GM12878 (cell line): ENCODE data around the gene LMF2. TPM values are rescaled to one million over a fixed set of nuclear protein-coding genes. Genes with fewer than 3 reads are reported as not detected.

ENCODE experiments used
- ATAC-seq: fragments of 200-7000 bp; cut with Tn5 transposase; 3 replicates; pipeline ENCODE4 v1.9.1; 2020; ENCODE audit warnings: mild to moderate bottlenecking, moderate library complexity
- BruUV-seq: library from RNA; stranded (reverse); fragments of 400-500 nt; replicated peaks from 2 replicates; lab custom pipeline; 2021; lab: Mats Ljungman, UMichigan
- CTCF ChIA-PET: fragments of 300-600 bp; sonication (Branson Sonifier 250); formaldehyde crosslinking; extraction: SDS; loops from one replicate; lab custom pipeline; 2021; ENCODE audit warnings: inconsistent platforms; lab: Yijun Ruan, JAX
- POLR2A ChIA-PET: fragments of 350-600 bp; formaldehyde crosslinking; extraction: SDS; loops from one replicate; lab custom pipeline; 2021; ENCODE audit warnings: inconsistent platforms; lab: Charles Lee
- RAD21 ChIA-PET: fragments of 300-600 bp; sonication (Branson Sonifier 250); formaldehyde crosslinking; loops from one replicate; lab custom pipeline; 2023; ENCODE audit warnings: antibody characterized with exemption; ENCODE audit not compliant: unreplicated experiment; lab: Charles Lee
- SMC1A ChIA-PET: fragments of 300-600 bp; sonication (Branson Sonifier 250); formaldehyde crosslinking; loops from one replicate; lab custom pipeline; 2023; ENCODE audit not compliant: unreplicated experiment, uncharacterized antibody; lab: Charles Lee
- DNase-seq: peaks from one replicate; pipeline ENCODE4 v3.0.0-alpha.2; 2011; ENCODE audit warnings: low read depth, low spot score
- FAIRE-seq: peaks from 3 replicates; lab custom pipeline; 2011; peaks lifted over from hg19 to GRCh38; lab: Jason Lieb, UNC
- H2AFZ ChIP-seq: 2 replicates; pipeline ENCODE4 v1.6.0; 2011; ENCODE audit warnings: low read depth, low read length, control low read depth; ENCODE audit not compliant: control insufficient read depth
- H3K27ac ChIP-seq: 2 replicates; pipeline ENCODE4 v1.5.1; 2011; ENCODE audit warnings: control low read depth; ENCODE audit not compliant: control insufficient read depth, insufficient read depth
- H3K27me3 ChIP-seq, 2 experiments: replicated peaks in 1 of 2; 2 replicates each; pipeline versions ENCODE4 v1.6.0 to v1.6.1; 2011; ENCODE audit warnings: low read length in 1 of 2; ENCODE audit not compliant: control insufficient read depth in 2 of 2, insufficient read depth in 2 of 2
- H3K36me3 ChIP-seq, 2 experiments: 2 replicates each; pipeline ENCODE4 v1.5.1; 2011; ENCODE audit warnings: low read length in 1 of 2; ENCODE audit not compliant: control insufficient read depth in 2 of 2, insufficient read depth in 2 of 2
- H3K4me1 ChIP-seq: 2 replicates; pipeline ENCODE4 v1.6.1; 2011; ENCODE audit warnings: mild to moderate bottlenecking, low read length, moderate library complexity, mixed read lengths; ENCODE audit not compliant: control insufficient read depth, insufficient read depth
- H3K4me2 ChIP-seq: 2 replicates; pipeline ENCODE4 v1.6.0; 2011; ENCODE audit warnings: control low read depth; ENCODE audit not compliant: control insufficient read depth, insufficient read depth
- H3K4me3 ChIP-seq: fragments of 200-600 bp; sonication (generic); 2 replicates; pipeline ENCODE4 v1.5.1; 2016
- H3K79me2 ChIP-seq: 2 replicates; pipeline ENCODE4 v1.6.0; 2011; ENCODE audit warnings: low read length; ENCODE audit not compliant: control insufficient read depth, insufficient read depth
- H3K9ac ChIP-seq: 2 replicates; pipeline ENCODE4 v1.8.0; 2011; ENCODE audit warnings: low read length, control low read depth, mixed read lengths; ENCODE audit not compliant: control insufficient read depth, insufficient read depth
- H3K9me3 ChIP-seq: replicated peaks from 3 replicates; pipeline ENCODE4 v1.5.1; 2011; ENCODE audit warnings: mild to moderate bottlenecking, low read length; ENCODE audit not compliant: control insufficient read depth, insufficient read depth
- H4K20me1 ChIP-seq: 2 replicates; pipeline ENCODE4 v1.6.0; 2011; ENCODE audit not compliant: control insufficient read depth, insufficient read depth
- GATAD2B ChIP-seq: fragments of 450-650 bp; conservative IDR thresholded peaks from 2 replicates; pipeline ENCODE4 v1.6.1; 2017; ENCODE audit warnings: low read depth, mild to moderate bottlenecking, moderate library complexity
- MTA2 ChIP-seq: fragments of 450-650 bp; IDR thresholded peaks from 2 replicates; pipeline ENCODE4 v1.6.1; 2016; ENCODE audit warnings: low read depth, mild to moderate bottlenecking, moderate library complexity
- MYB ChIP-seq: fragments of 150-350 bp; IDR thresholded peaks from 2 replicates; pipeline ENCODE4 v1.6.1; 2014; ENCODE audit warnings: mild to moderate bottlenecking, low read depth, low read length, borderline replicate concordance
- NFXL1 ChIP-seq: fragments of 450-650 bp; IDR thresholded peaks from 2 replicates; pipeline ENCODE4 v1.6.1; 2017; ENCODE audit warnings: antibody characterized with exemption, mild to moderate bottlenecking, borderline replicate concordance
- NR2C1 ChIP-seq: fragments of 450-650 bp; IDR thresholded peaks from 2 replicates; pipeline ENCODE4 v1.6.1; 2017; ENCODE audit warnings: antibody characterized with exemption, mild to moderate bottlenecking, moderate library complexity
- NRF1 ChIP-seq: conservative IDR thresholded peaks from 2 replicates; pipeline ENCODE4 v1.6.1; 2011; ENCODE audit warnings: mild to moderate bottlenecking, low read depth, low read length, improper control_type of control experiment
- PML ChIP-seq: IDR thresholded peaks from 2 replicates; pipeline ENCODE4 v1.6.1; 2012; ENCODE audit warnings: low read length, inconsistent platforms
- POU2F2 ChIP-seq: IDR thresholded peaks from 3 replicates; pipeline ENCODE4 v1.6.1; 2011; ENCODE audit warnings: low read depth, mild to moderate bottlenecking, low read length, borderline replicate concordance
- SMC3 ChIP-seq: IDR thresholded peaks from 2 replicates; pipeline ENCODE4 v1.6.1; 2011; ENCODE audit warnings: low read length, improper control_type of control experiment, borderline replicate concordance
- ZNF217 ChIP-seq: fragments of 450-650 bp; IDR thresholded peaks from 2 replicates; pipeline ENCODE4 v1.6.1; 2017; ENCODE audit warnings: antibody characterized with exemption, mild to moderate bottlenecking
- WGBS: methylation state at CpG from one replicate; pipeline ENCODE4 v1.1.6; 2016; ENCODE audit warnings: low lambda C conversion rate; ENCODE audit not compliant: insufficient replicate concordance, insufficient coverage; ENCODE audit errors: missing lambda C conversion rate; 5-methylcytosine and 5-hydroxymethylcytosine counted together
- in situ Hi-C: fragments of 300-500 bp; cut with MboI; formaldehyde crosslinking; loops from 9 replicates; pipeline ENCODE4 v1.14.3; 2018; ENCODE audit warnings: mixed read lengths
- intact Hi-C: fragments of 100-400 bp; cut with micrococcal nuclease; formaldehyde crosslinking; loops from one replicate; pipeline ENCODE4 v1.14.2; 2022; ENCODE audit not compliant: unreplicated experiment
- polyA plus RNA-seq, 11 experiments: library from polyadenylated mRNA; depleted of rRNA in 4 of 11; unstranded in 6 of 11; stranded (reverse) in 5 of 11; fragments of >200 nt; fragmentation: Nextera tagmentation in 4 of 11; fragmentation: Illumina TruSeq in 1 of 11; extraction: Ambion mirVana in 4 of 11; extraction: Trizol in 1 of 11; gene quantifications; 1 replicate in 1 of 11; 2 replicates in 10 of 11; pipeline versions ENCODE4 v1.2.1 to v1.2.3, GENCODE V29; 2011 to 2016; ENCODE audit warnings: inconsistent platforms in 2 of 11, missing spikeins in 2 of 11, low read depth in 1 of 11
- total RNA-seq, 4 experiments: library from RNA; depleted of rRNA in 3 of 4; stranded (reverse); fragments of >200 nt in 3 of 4; fragmentation: Illumina TruSeq in 1 of 4; extraction: Trizol in 1 of 4; gene quantifications; 2 replicates each; pipeline versions ENCODE4 v1.2.1 to v1.2.3, GENCODE V29; 2013 to 2021
- TF ChIP-seq, protein P1 (sequence below): IDR thresholded peaks from 2 replicates; pipeline ENCODE4 v1.6.1; 2012; ENCODE audit warnings: low read depth, low read length, improper control_type of control experiment
- TF ChIP-seq, protein P2 (sequence below): IDR thresholded peaks from 2 replicates; pipeline ENCODE4 v1.6.1; 2011; ENCODE audit warnings: mild to moderate bottlenecking, low read depth, low read length, moderate library complexity; ENCODE audit not compliant: insufficient replicate concordance

The LMF2 gene
- total and polyA plus RNA-seq, 10 of the 15 experiments (the other 5 are each of a cell fraction or from before 2014, with no cell fraction given), result 0.08 to 57.5 (median 21.2) TPM

DNA sequence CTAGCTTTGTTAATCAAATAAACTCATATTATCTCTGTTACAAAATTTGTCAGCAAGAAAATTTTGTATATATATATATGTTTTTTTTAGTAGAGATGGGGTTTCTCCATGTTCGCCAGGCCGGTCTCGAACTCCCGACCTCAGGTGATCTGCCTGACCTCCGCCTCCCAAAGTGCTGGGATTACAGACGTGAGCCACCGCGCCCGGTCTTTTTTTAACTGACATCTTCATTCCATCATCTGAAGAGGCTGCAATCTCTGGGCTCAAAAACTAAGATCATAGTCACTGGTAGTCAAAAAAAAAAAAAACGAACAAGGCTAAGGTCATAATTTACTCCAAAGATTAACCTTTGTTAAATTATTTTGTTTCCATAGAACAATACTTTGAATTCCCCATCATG, 32.9 kb upstream of the LMF2 start:
- BruUV-seq, result no TSS peak
- peaks cover 9% of the 10 kb centered on the region for H3K79me2 ChIP-seq
- intact Hi-C loops, result loop anchor here (5.0 kb wide), 1 partner anchor 82 kb away; no protein-coding TSS in a partner anchor

More for the DNA sequence above, 32.9 kb upstream of the LMF2 start:
- no peak for ATAC-seq
- Histone ChIP-seq H3K9me3 (no peaks in the 10 kb centered on the region), H3K4me3 (0 out of 2 replicates have a peak overlapping the region, but pooled peaks have one; percentile 22), H3K27me3 (no peaks in the 10 kb centered on the region), H3K27ac (peak overlapping the region; percentile 100), H3K4me1 (peaks cover 64% of the 10 kb centered on the region), H2AFZ (no peak overlapping the region), H3K9ac (peak overlapping the region; percentile 97), H4K20me1 (no peaks in the 10 kb centered on the region), H3K4me2 (peak overlapping the region; percentile 70), H3K36me3 (no peaks in the 10 kb centered on the region)
- no peak for FAIRE-seq
- no peak for TF ChIP-seq SMC3
- no peak for TF ChIP-seq ZNF217
- TF ChIP-seq POU2F2, result no peak
- no peak for TF ChIP-seq NR2C1
- TF ChIP-seq MTA2, result no peak
- TF ChIP-seq NFXL1, result no peak
- TF ChIP-seq NRF1, result no peak
- TF ChIP-seq, protein P1, sequence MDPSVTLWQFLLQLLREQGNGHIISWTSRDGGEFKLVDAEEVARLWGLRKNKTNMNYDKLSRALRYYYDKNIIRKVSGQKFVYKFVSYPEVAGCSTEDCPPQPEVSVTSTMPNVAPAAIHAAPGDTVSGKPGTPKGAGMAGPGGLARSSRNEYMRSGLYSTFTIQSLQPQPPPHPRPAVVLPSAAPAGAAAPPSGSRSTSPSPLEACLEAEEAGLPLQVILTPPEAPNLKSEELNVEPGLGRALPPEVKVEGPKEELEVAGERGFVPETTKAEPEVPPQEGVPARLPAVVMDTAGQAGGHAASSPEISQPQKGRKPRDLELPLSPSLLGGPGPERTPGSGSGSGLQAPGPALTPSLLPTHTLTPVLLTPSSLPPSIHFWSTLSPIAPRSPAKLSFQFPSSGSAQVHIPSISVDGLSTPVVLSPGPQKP, result no peak
- no peak for TF ChIP-seq PML
- TF ChIP-seq, protein P2, sequence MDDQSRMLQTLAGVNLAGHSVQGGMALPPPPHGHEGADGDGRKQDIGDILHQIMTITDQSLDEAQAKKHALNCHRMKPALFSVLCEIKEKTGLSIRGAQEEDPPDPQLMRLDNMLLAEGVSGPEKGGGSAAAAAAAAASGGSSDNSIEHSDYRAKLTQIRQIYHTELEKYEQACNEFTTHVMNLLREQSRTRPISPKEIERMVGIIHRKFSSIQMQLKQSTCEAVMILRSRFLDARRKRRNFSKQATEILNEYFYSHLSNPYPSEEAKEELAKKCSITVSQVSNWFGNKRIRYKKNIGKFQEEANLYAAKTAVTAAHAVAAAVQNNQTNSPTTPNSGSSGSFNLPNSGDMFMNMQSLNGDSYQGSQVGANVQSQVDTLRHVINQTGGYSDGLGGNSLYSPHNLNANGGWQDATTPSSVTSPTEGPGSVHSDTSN, result no peak
- TF ChIP-seq MYB, result no peak
- TF ChIP-seq GATAD2B, result no peak
- no peak for DNase-seq
- POLR2A ChIA-PET, result interaction anchor here (0.7 to 10.0 kb wide), 10 partner anchors 8 to 349 kb away, joined by 3 to 232 read pairs (median 8); partner anchors contain the start of genes CHKB, LMF2, NCAPH2 and SCO2
- 41% methylated on average over 10 of the region's 10 CpGs for WGBS
- RAD21 ChIA-PET, result interaction anchor here (1.0 to 6.1 kb wide), 8 partner anchors 7 to 81 kb away, joined by 3 to 106 read pairs (median 6); partner anchors contain the start of genes LMF2, NCAPH2, SCO2 and TYMP
- in situ Hi-C loops, result no loop called here
- SMC1A ChIA-PET, result interaction anchor here (2.1 to 3.7 kb wide), 4 partner anchors 8 to 80 kb away, joined by 7 to 58 read pairs (median 16); partner anchors contain the start of genes SCO2 and TYMP
- CTCF ChIA-PET, result interaction anchor here (0.6 to 3.6 kb wide), 9 partner anchors 10 to 81 kb away, joined by 3 to 37 read pairs (median 5); partner anchors contain the start of genes SCO2, SYCE3 and TYMP
